Suprapubic skin (tissue), 4 donors: ENCODE measurements around the gene RERE. TPM values are rescaled to one million over a fixed set of nuclear protein-coding genes. Genes with fewer than 3 reads are reported as not detected.
A peak's percentile ranks its signal among the peaks of the same experiment; 100 is the strongest.

Source experiments
- DNase-seq, 2 donors: peaks; one replicate each; pipeline ENCODE4 v3.0.0-alpha.2; 2019; ENCODE audit warnings: low spot score in 2 of 2
- H3K27ac ChIP-seq: fragments of 200-600 bp; sonication (generic); one replicate; pipeline ENCODE4 v1.5.1; 2019
- H3K27me3 ChIP-seq: fragments of 200-600 bp; sonication (generic); one replicate; pipeline ENCODE4 v1.5.1; 2019
- H3K36me3 ChIP-seq: fragments of 200-600 bp; sonication (generic); one replicate; pipeline ENCODE4 v1.5.1; 2019
- H3K4me1 ChIP-seq: fragments of 200-600 bp; sonication (generic); one replicate; pipeline ENCODE4 v1.5.1; 2019
- H3K4me3 ChIP-seq: fragments of 200-600 bp; sonication (generic); one replicate; pipeline ENCODE4 v1.5.1; 2019; ENCODE audit warnings: mild to moderate bottlenecking
- H3K9me3 ChIP-seq: fragments of 200-600 bp; sonication (generic); one replicate; pipeline ENCODE4 v1.5.1; 2019
- CTCF ChIP-seq, 2 donors: fragments of 200-600 bp in 1 of 2; fragments of 450-650 bp in 1 of 2; sonication (generic) in 1 of 2; IDR thresholded peaks; one replicate each; pipeline ENCODE4 v1.5.1; 2016 to 2019; ENCODE audit warnings: antibody characterized with exemption in 2 of 2, mild to moderate bottlenecking in 1 of 2, moderate library complexity in 1 of 2
- EP300 ChIP-seq: sonication (generic); formaldehyde crosslinking; IDR thresholded peaks from one replicate; pipeline ENCODE4 v1.6.1; 2017; ENCODE audit warnings: antibody characterized with exemption
- POLR2A ChIP-seq, 2 donors: fragments of 450-650 bp; IDR thresholded peaks; one replicate each; pipeline ENCODE4 v1.6.1; 2017; ENCODE audit warnings: antibody characterized with exemption in 2 of 2, mild to moderate bottlenecking in 2 of 2, moderate library complexity in 2 of 2
- POLR2AphosphoS5 ChIP-seq, 3 donors: sonication (generic); formaldehyde crosslinking; IDR thresholded peaks; one replicate each; pipeline ENCODE4 v1.6.1; 2017; ENCODE audit warnings: antibody characterized with exemption in 3 of 3
- WGBS: methylation state at CpG from one replicate; pipeline ENCODE4 v1.1.5; 2018; 5-methylcytosine and 5-hydroxymethylcytosine counted together
- total RNA-seq, 4 donors: library from RNA; depleted of rRNA; stranded (reverse); fragments of >200 nt; gene quantifications; one replicate each; pipeline ENCODE4 v1.1.0, GENCODE V29; 2016

Gene RERE
- total RNA-seq, 4 donors from 2014 or later = 43.4 to 113 (median 83.3) TPM

- TF ChIP-seq POLR2A (IDR thresholded peaks at IDR 0.05) = no peak
- TF ChIP-seq CTCF (IDR thresholded peaks at IDR 0.05) = no peak
- peak; percentile 40 for TF ChIP-seq EP300
- TF ChIP-seq POLR2AphosphoS5 (IDR thresholded peaks at IDR 0.05) = peak in 2 of 3 donors; percentile 32 to 71
- 34% methylated on average over 7 of the region's 32 CpGs for WGBS
- DNase-seq = peak; percentile 90 to 92
- Histone ChIP-seq H3K27me3 (no peaks in the 10 kb centered on the region), H3K4me3 (no peak overlapping the region), H3K9me3 (no peaks in the 10 kb centered on the region), H3K4me1 (peaks cover 21% of the 10 kb centered on the region), H3K27ac (peak overlapping the region; percentile 39), H3K36me3 (no peaks in the 10 kb centered on the region)
Measured at GRCh38 chr1:8343464-8344001, 473.9 kb downstream of the RERE start.

- no peak for DNase-seq
- Histone ChIP-seq H3K27me3 (no peaks in the 10 kb centered on the region), H3K27ac (peak overlapping the region; percentile 39), H3K4me3 (no peak overlapping the region), H3K4me1 (peaks cover 16% of the 10 kb centered on the region), H3K36me3 (no peaks in the 10 kb centered on the region), H3K9me3 (no peaks in the 10 kb centered on the region)
- TF ChIP-seq POLR2AphosphoS5 (IDR thresholded peaks at IDR 0.05) = no peak
- no peak for TF ChIP-seq CTCF (IDR thresholded peaks at IDR 0.05)
- no peak for TF ChIP-seq POLR2A (IDR thresholded peaks at IDR 0.05)
- no peak for TF ChIP-seq EP300
- WGBS = 77% methylated on average over 6 of the region's 11 CpGs
Measured at GRCh38 chr1:8343044-8343443, 474.4 kb downstream of the RERE start.

GRCh38 chr1:8342325-8342724 is 475.1 kb downstream of the RERE start:
- no peak overlapping the region for H3K4me3 ChIP-seq
- TF ChIP-seq POLR2A (IDR thresholded peaks at IDR 0.05) (no peak), EP300 (no peak), POLR2AphosphoS5 (IDR thresholded peaks at IDR 0.05) (no peak), CTCF (IDR thresholded peaks at IDR 0.05) (no peak)
- DNase-seq = no peak
- no peaks in the 10 kb centered on the region for H3K27me3 ChIP-seq
- H3K4me1 ChIP-seq = peaks cover 13% of the 10 kb centered on the region
- 77% methylated on average over 10 of the region's 10 CpGs for WGBS
- H3K27ac ChIP-seq = no peak overlapping the region
- no peaks in the 10 kb centered on the region for H3K36me3 ChIP-seq
- no peaks in the 10 kb centered on the region for H3K9me3 ChIP-seq

DNA sequence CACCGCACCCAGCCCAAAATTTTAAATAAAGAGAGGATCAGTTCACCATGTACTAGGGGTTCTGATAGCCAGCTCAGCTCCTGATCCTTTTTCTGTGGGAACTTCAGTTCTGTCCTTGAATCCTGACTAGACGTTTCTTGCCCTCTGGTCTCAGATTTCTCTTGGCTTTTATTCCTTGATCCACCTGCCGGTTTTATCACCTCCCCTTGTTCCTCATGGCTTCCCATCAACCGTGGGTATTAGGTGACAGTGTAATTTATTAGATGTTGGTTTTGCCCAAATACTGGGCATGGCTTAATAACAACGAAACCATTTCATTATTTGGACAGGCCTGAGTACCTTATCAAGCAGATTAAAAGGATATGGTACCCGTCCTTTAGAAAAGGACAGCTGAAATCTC is 477.0 kb downstream of the RERE start:
- 75% methylated on average over 6 of the region's 6 CpGs for WGBS

GRCh38 chr1:8339203-8339600 is 478.2 kb downstream of the RERE start:
- 88% methylated on average over 8 of the region's 13 CpGs for WGBS
- no peak for DNase-seq
- peaks cover 13% of the 10 kb centered on the region for H3K4me1 ChIP-seq
- H3K27ac ChIP-seq = no peak overlapping the region
- no peaks in the 10 kb centered on the region for H3K9me3 ChIP-seq
- no peaks in the 10 kb centered on the region for H3K36me3 ChIP-seq
- TF ChIP-seq CTCF (IDR thresholded peaks at IDR 0.05) (no peak), EP300 (no peak), POLR2AphosphoS5 (IDR thresholded peaks at IDR 0.05) (no peak), POLR2A (IDR thresholded peaks at IDR 0.05) (no peak)
- no peak overlapping the region for H3K4me3 ChIP-seq
- H3K27me3 ChIP-seq = no peaks in the 10 kb centered on the region

More for the DNA sequence above, 477.0 kb downstream of the RERE start:
- H3K27me3 ChIP-seq = no peaks in the 10 kb centered on the region
- peaks cover 13% of the 10 kb centered on the region for H3K4me1 ChIP-seq
- no peak for DNase-seq
- no peaks in the 10 kb centered on the region for H3K9me3 ChIP-seq
- TF ChIP-seq POLR2AphosphoS5 (IDR thresholded peaks at IDR 0.05) (no peak), EP300 (no peak), POLR2A (IDR thresholded peaks at IDR 0.05) (no peak), CTCF (IDR thresholded peaks at IDR 0.05) (no peak)
- H3K36me3 ChIP-seq = no peaks in the 10 kb centered on the region
- no peak overlapping the region for H3K27ac ChIP-seq
- H3K4me3 ChIP-seq = no peak overlapping the region
